Erythroblast (primary cell): ENCODE results near the gene GMDS.

Experiments
- GATA1 ChIP-seq: IDR thresholded peaks from 2 replicates; pipeline ENCODE4 v1.6.1; 2011; ENCODE audit warnings: low read depth, mild to moderate bottlenecking, control low read depth, low read length, moderate library complexity
- POLR2A ChIP-seq: IDR thresholded peaks from 2 replicates; pipeline ENCODE4 v1.6.1; 2011; ENCODE audit warnings: mild to moderate bottlenecking, low read length

- TF ChIP-seq POLR2A (no peak), GATA1 (no peak)
Measured at GRCh38 chr6:1622851-1623768, 622.3 kb downstream of the GMDS start.
